GM12891 (cell line): ENCODE data around the gene SYTL1.
A peak's percentile ranks its signal among the peaks of the same experiment; 100 is the strongest.

ENCODE experiments used
- PAX5 ChIP-seq: IDR thresholded peaks from 2 replicates; pipeline ENCODE4 v1.6.1; 2011; ENCODE audit warnings: low read length, moderate library complexity, mild to moderate bottlenecking; ENCODE audit not compliant: insufficient read depth, severe bottlenecking
- POLR2A ChIP-seq: IDR thresholded peaks from 2 replicates; pipeline ENCODE4 v1.6.1; 2011; ENCODE audit warnings: low read depth, low read length, control low read depth
- POLR2AphosphoS5 ChIP-seq: IDR thresholded peaks from 2 replicates; pipeline ENCODE4 v1.6.1; 2011; ENCODE audit warnings: low read depth, low read length, control low read depth
- POU2F2 ChIP-seq: IDR thresholded peaks from 2 replicates; pipeline ENCODE4 v1.6.1; 2011; ENCODE audit warnings: low read depth, mild to moderate bottlenecking, control low read depth, low read length, moderate library complexity
- SPI1 ChIP-seq: IDR thresholded peaks from 2 replicates; pipeline ENCODE4 v1.6.1; 2011; ENCODE audit warnings: low read depth, low read length, control low read depth
- TAF1 ChIP-seq: IDR thresholded peaks from 2 replicates; pipeline ENCODE4 v1.6.1; 2011; ENCODE audit warnings: low read depth, low read length, control low read depth

GRCh38 chr1:27400963-27401341 is 59.1 kb downstream of the SYTL1 start:
- TF ChIP-seq POLR2A = 0 out of 2 replicates have a peak, but pooled peaks have one; percentile 29
- TF ChIP-seq TAF1 = no peak
- 0 out of 2 replicates have a peak, but pooled peaks have one; percentile 24 for TF ChIP-seq POLR2AphosphoS5
- TF ChIP-seq SPI1 = no peak
- TF ChIP-seq PAX5 = no peak
- no peak for TF ChIP-seq POU2F2
